Activated gamma-delta T cell treated with anti-CD3 and anti-CD28 coated beads, Interleukin-2, amount 50 U/mL, for 16 hours (primary cell): ENCODE data around the gene NFE2L2.
"Not testable (repeated sequence)": the region's sequence is repeated elsewhere in the genome, so short reads cannot be mapped to it uniquely, and the experiment has no call there.

ENCODE experiments used
- DNase-seq: peaks from one replicate; pipeline ENCODE4 v3.0.0-alpha.2; 2020; ENCODE audit warnings: low read depth

Gene NFE2L2

DNA sequence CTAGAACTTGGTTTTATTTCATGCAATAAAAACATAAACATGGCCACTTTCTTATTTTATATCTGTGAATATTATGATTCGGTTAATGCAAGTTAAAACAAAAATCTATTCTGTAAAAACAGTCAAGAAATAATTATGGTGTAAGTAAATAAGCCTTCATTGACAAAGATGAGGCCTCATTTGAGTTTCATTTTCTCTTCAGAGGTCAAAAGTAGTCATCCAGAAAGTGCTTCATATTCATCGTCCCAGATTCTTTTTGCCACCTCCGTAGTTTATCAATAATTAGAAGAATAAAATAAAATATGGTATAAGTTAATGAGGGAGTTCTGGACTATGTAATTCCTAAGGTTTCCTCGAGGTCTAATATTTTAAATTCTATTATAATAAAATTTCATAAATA is 71.3 kb downstream of the NFE2L2 start:
- DNase-seq, result no peak

- DNase-seq, result no peak
These were observed 71.7 kb downstream of the NFE2L2 start for GRCh38 chr2:177192788-177193187.

DNA sequence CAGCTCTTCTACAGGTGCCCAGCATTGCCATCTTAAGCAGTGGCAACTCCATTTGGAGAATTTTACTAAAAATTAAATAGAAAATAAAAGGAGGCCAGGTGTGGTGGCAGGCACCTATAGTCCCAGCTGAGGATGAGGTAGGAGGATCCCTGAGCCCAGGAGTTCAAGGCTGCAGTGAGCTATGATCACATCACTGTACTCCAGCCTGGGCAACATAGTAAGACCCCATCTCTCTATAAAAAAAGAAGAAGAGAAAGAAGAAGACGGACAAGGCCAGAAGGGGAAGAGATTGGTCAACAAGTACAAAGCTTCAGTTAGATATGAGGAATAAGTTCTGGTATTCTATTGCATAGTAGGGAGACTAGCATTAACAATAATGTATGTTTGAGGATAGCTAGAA is 73.6 kb downstream of the NFE2L2 start:
- DNase-seq, result no peak

DNA sequence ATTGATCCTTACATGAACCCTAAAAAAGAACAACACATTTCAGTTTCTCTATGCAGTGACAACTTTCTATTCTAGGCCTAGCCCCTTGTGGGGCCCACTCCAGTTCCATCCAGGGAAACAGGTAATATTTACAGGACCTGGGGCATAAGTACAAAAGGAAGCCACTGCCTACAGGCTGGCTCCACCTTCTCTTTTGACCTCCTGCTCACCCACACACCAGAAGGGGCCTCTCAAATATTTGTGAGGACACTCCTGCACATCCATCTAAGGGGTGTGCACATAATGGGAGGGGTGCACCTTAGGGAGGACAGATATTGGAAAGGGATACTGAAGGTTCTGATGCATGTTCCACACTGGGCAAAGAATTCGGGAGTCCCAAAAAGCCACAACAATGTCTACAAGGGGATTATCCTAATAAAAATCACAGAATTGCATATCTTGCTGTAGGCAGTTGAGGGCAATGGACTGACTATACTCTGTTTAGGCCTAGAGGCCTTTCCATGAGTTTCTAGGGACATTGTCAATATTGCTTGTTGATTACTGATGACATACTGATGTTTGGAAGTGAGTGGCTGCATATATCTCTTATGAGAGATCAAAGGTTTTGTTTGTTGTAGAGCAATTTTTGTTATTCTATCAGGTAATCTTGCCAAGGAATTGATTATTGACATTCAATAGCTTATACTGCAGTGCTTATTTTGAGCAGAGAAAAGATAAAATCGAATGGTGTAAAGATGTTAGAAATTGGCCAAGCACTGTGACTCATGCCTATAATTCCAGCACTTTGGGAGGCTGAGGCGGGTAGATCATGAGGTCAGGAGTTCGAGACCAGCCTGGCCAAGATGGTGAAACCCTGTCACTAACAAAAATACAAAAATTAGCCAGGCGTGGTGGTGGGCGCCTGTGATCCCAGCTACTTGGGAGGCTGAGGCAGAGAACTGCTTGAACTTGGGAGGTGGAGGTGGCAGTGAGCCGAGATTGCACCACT is 75.8 kb downstream of the NFE2L2 start:
- no peak for DNase-seq

DNA sequence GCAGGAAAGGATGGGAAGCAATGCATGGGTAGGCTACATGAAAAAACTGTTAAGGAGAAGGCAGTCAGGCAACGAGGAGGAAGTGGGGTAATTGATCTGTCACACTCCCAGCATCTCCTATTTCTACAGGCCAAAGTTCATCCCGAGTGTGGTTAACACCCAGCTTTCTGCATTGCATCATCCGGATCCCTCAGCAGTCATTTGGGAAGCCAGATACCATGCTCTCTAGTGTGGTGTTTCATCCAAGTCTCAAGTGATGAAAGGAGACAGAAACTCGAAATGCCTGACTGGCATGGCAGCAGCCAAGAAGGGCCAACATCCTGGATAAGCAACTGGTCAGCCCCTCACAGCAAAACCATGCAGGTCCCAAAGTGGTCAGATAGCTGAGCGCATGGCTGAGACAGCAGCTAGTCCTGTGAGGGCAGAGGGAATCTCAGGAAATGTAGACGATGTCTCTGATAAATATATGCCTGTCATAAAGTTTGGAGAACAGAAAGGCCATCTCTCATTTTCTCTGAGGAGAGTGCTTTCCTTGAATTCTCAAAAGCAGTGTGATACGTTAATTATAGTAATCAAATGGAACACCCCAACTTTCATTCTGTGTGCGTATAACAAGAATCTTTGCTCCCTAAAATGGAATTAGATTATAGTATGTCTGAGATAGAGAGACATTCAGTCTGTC is 76.8 kb downstream of the NFE2L2 start:
- DNase-seq, result no peak

DNA sequence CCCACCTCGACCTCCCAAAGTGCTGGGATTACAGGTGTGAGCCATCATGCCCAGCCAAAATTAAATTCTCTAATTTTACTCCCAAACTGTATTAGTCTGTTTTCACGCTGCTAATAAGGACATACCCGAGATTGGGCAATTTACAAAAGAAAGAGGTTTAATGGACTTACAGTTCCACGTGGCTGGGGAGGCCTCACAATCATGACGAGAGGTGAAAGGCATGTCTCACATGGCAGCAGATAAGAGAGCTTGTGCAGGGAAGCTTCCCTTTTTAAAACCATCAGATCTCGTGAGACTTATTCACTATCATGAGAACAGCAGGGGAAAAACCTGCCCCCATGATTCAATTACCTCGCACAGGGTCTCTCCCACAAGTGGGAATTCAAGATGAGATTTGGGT is 78.5 kb downstream of the NFE2L2 start:
- DNase-seq, result not testable (repeated sequence)

DNA sequence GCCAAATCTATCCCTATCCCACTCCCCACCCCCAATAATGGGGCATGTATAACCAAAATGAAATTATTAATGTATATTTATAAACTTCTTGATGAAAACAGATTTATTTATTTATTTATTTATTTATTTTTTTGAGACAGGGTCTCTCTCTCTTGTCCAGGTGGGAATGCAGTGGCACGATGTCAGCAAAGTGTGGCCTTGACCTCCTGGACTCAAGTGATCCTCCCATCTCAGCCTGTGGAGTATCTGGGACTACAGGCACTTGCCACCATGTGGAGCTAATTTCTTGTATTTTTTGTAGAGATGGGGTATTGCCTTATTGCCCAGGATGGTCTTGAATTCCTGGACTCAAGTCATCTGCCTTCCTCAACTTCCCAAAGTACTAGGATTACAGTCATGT is 79.9 kb downstream of the NFE2L2 start:
- no peak for DNase-seq

GRCh38 chr2:177183860-177184259 is 80.7 kb downstream of the NFE2L2 start:
- DNase-seq, result no peak
